Measurements from ENCODE around the gene BORCS8.
A peak's percentile ranks its signal among the peaks of the same experiment; 100 is the strongest.
"Not testable (repeated sequence)": the region's sequence is repeated elsewhere in the genome, so short reads cannot be mapped to it uniquely, and the experiment has no call there.

Gene BORCS8

DNA sequence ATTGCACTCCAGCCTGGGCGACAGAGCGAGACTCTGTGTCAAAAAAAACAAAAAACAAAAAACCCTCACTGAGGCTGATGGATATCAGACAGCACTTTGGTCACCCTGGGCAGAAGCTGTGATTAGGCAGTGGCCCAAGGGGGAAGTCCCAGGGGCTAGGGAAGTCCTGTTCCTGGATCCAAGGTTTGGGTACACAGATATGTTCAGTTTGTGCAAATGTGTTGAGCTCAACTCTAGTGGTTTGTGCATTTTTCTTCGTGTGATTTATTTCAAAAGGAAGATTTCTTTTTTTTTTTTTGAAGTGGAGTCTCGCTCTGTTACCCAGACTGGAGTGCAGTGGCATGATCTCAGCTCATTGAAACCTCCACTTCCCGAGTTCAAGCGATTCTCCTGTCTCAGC, 34.1 kb downstream of the BORCS8 start:
- Histone ChIP-seq H3K36me3 (ENCODE audit: insufficient read depth, low read length) (peaks cover 3% of the 10 kb centered on the region), H3K4me3 (ENCODE audit: low read length) (no peak overlapping the region), H3K9ac (ENCODE audit: low read depth, low read length) (no peak overlapping the region), H3K4me1 (ENCODE audit: control insufficient read depth, insufficient read depth, low read length) (no peaks in the 10 kb centered on the region), H3K27me3 (ENCODE audit: control insufficient read depth, insufficient read depth, low read length) (no peaks in the 10 kb centered on the region), H3K4me2 (ENCODE audit: low read length) (no peak overlapping the region), H3K9me3 (replicated peaks; ENCODE audit: low read length) (no peaks in the 10 kb centered on the region)

DNA sequence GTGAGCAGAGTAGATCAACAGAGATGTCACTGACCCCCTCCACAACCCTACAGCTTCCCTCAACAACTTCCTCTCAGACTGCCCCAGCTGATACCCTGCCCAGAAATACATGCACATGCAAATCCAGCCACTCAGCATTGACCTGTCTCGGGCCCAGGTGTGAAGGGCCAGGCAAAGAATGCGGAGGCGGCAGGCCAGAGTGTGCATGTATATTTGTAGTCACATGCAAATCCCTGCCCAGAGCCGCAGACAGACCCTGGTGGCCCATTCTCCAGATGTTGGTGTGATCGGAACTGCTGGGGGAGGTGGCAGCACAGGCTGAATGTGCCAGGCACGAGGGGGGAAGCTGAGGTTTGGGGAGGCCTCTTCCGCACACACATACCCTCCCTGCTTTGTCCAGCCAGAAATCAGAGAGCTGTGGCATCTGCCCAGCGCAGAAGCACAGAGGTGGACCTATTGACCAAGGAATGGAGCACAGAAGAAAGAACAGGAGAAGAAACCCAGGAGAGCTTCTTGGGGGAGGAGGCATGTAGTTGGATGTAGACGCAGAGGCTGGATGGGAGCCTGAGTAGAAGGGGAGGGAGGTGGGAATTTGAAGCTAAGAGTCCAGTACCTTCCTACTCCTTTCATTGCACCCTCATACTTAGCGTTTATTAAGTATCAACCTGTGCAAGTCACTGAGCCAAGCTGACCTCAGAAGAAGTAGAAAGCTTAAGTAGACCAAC, 36.3 kb downstream of the BORCS8 start:
- Histone ChIP-seq H3K36me3 (ENCODE audit: insufficient read depth, low read length) (peaks cover 3% of the 10 kb centered on the region), H3K4me3 (ENCODE audit: low read length) (no peak overlapping the region), H3K4me2 (ENCODE audit: low read length) (no peak overlapping the region), H3K9ac (ENCODE audit: low read depth, low read length) (no peak overlapping the region), H3K9me3 (replicated peaks; ENCODE audit: low read length) (no peaks in the 10 kb centered on the region), H3K27me3 (ENCODE audit: control insufficient read depth, insufficient read depth, low read length) (no peaks in the 10 kb centered on the region), H3K4me1 (ENCODE audit: control insufficient read depth, insufficient read depth, low read length) (no peaks in the 10 kb centered on the region)

DNA sequence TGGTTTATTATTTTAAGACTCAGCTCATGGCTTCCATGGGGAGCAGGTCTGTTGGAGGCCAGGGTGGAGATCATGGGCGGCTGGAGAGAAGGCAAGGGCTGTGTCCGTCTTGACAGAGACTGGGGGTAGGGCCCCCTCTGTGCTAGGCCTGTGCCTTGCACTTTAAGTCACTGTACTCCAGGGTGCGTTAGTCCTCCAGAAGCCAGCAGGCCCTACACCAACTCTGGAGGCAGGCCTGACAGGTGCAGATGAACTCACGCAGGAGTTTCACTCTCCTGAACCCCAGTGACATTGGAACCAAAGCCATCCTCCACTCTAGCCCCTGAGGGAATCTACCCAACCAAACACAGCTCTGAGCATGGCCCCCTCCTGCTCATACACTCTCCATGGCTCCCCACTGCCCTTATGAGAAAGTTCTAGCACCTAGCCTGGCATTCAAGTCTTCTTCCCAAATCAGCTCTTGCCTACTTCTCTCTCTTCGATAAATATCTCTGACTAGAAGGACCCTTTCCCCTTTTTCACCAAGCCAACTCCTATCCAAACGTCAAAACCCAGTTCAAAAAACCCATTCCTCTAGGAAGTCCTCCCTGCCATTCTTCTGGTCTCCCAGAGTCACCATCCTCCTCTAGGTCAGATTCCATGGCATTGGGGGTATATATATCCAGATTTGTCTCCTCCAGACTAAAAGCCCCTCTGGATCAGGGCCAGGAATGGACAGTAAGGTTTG, 37.0 kb downstream of the BORCS8 start:
- Histone ChIP-seq H3K4me2 (ENCODE audit: low read length) (no peak overlapping the region), H3K36me3 (ENCODE audit: insufficient read depth, low read length) (peaks cover 3% of the 10 kb centered on the region), H3K27me3 (ENCODE audit: control insufficient read depth, insufficient read depth, low read length) (no peaks in the 10 kb centered on the region), H3K9me3 (replicated peaks; ENCODE audit: low read length) (no peaks in the 10 kb centered on the region), H3K4me3 (ENCODE audit: low read length) (no peak overlapping the region), H3K4me1 (ENCODE audit: control insufficient read depth, insufficient read depth, low read length) (no peaks in the 10 kb centered on the region), H3K9ac (ENCODE audit: low read depth, low read length) (no peak overlapping the region)

DNA sequence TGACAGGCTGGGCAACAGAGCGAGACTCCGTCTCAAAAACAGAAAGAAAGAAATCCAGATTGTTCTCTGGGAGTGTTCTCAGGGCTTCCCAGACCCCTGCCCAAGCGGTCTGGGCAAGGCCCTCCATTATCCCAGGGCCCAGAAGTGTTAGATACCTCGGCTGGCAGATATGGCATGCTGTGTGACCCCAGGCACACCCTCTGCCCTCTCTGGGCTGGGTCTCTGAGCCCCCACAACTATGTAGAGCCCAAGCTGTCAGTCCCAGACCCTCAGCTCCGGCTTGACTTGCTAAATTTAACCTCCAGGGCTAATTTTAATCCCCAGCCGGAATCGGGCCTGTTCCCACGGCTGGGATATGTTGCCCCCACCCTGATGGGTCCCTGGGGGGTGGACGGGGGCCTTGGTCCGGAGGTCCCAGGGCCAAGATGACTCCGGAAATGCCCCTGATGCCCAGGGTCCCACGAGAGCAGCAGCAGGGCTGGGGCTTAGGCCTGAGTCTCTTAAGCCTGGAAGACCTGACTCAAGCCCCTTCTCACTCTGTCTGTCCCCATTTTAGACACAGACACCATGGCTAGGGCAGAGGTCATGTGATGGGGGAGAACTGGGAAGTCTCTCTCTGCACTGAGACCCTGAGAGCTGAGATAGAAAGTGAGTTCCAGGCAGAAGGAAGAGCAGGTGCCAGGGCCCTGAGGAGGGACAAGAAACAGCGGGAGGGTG, 39.1 kb downstream of the BORCS8 start:
- H3K9ac ChIP-seq (ENCODE audit: low read depth, low read length) = no peak overlapping the region
- no peak overlapping the region for H3K4me3 ChIP-seq (ENCODE audit: low read length)
- no peaks in the 10 kb centered on the region for H3K27me3 ChIP-seq (ENCODE audit: control insufficient read depth, insufficient read depth, low read length)
- peaks cover 3% of the 10 kb centered on the region for H3K36me3 ChIP-seq (ENCODE audit: insufficient read depth, low read length)
- H3K9me3 ChIP-seq (replicated peaks; ENCODE audit: low read length) = no peaks in the 10 kb centered on the region
- H3K4me1 ChIP-seq (ENCODE audit: control insufficient read depth, insufficient read depth, low read length) = no peaks in the 10 kb centered on the region
- no peak overlapping the region for H3K4me2 ChIP-seq (ENCODE audit: low read length)

DNA sequence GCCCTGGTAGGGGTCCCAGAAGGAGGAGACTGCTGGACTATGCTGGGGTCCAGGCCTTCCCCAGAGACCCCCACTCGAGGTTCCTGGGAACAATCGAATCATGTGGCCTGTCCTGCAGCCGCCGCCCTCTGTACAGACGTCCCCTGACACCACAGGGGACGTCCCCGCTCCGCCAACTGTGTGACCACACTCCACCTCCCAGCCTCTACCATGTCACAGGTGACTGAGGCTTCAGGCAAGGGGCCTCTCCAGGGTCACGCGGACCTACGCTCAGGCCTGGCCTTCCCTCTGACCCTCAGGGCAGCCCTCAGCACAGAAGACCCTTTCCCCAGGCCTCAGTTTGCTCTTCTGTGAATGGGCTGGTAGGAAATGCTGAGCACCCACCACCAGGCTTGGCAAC, 40.5 kb downstream of the BORCS8 start:
- Histone ChIP-seq H3K4me1 (ENCODE audit: control insufficient read depth, insufficient read depth, low read length) (no peaks in the 10 kb centered on the region), H3K9me3 (replicated peaks; ENCODE audit: low read length) (no peaks in the 10 kb centered on the region), H3K27me3 (ENCODE audit: control insufficient read depth, insufficient read depth, low read length) (no peaks in the 10 kb centered on the region), H3K36me3 (ENCODE audit: insufficient read depth, low read length) (no peaks in the 10 kb centered on the region), H3K9ac (ENCODE audit: low read depth, low read length) (no peak overlapping the region), H3K4me3 (ENCODE audit: low read length) (no peak overlapping the region), H3K4me2 (ENCODE audit: low read length) (no peak overlapping the region)

DNA sequence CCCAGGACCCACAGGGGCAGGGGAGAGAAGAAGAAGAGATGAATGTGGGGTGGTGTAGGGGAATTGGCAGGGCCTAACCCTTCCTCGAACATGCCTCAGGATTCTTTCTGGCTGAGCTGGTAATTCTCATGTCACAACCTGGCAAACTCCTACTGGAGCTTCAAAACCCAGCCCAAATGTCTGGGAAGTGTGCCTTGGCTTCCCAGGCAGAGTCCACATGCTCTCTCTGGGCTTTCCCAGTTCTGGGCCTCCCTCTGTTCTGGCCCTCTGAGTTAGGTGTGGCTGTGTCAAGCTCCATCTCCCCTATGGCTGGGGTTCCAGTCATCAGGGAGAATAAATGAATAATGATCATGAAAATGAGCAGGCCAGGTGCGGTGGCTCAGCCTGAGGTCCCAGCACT, 42.5 kb downstream of the BORCS8 start:
- no peak overlapping the region for H3K4me3 ChIP-seq (ENCODE audit: low read length)
- H3K9me3 ChIP-seq (replicated peaks; ENCODE audit: low read length) = no peaks in the 10 kb centered on the region
- no peaks in the 10 kb centered on the region for H3K36me3 ChIP-seq (ENCODE audit: insufficient read depth, low read length)
- H3K4me2 ChIP-seq (ENCODE audit: low read length) = no peak overlapping the region
- H3K27me3 ChIP-seq (ENCODE audit: control insufficient read depth, insufficient read depth, low read length) = no peaks in the 10 kb centered on the region
- H3K4me1 ChIP-seq (ENCODE audit: control insufficient read depth, insufficient read depth, low read length) = peaks cover 4% of the 10 kb centered on the region
- H3K9ac ChIP-seq (ENCODE audit: low read depth, low read length) = no peak overlapping the region

DNA sequence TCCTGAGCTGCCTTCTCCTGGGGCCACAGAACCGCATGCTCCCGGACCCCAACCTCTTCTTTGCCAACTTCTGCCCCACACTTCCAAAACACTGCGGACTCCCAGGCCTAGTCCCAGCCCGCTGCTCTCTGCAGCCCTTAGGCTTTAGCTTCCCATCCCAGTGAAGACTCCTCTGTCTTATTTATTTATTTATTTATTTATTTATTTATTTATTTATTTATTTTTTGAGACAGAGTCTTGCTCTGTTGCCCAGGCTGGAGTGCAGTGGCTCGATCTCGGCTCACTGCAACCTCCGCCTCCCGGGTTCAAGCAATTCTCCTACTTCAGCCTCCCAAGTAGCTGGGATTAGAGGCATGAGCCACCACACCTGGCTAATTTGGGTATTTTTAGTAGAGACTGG, 43.4 kb downstream of the BORCS8 start:
- not testable (repeated sequence) for H3K27me3 ChIP-seq (ENCODE audit: control insufficient read depth, insufficient read depth, low read length); H3K4me2 ChIP-seq (ENCODE audit: low read length); H3K4me1 ChIP-seq (ENCODE audit: control insufficient read depth, insufficient read depth, low read length); H3K9me3 ChIP-seq (replicated peaks; ENCODE audit: low read length); H3K9ac ChIP-seq (ENCODE audit: low read depth, low read length); H3K36me3 ChIP-seq (ENCODE audit: insufficient read depth, low read length); H3K4me3 ChIP-seq (ENCODE audit: low read length)

DNA sequence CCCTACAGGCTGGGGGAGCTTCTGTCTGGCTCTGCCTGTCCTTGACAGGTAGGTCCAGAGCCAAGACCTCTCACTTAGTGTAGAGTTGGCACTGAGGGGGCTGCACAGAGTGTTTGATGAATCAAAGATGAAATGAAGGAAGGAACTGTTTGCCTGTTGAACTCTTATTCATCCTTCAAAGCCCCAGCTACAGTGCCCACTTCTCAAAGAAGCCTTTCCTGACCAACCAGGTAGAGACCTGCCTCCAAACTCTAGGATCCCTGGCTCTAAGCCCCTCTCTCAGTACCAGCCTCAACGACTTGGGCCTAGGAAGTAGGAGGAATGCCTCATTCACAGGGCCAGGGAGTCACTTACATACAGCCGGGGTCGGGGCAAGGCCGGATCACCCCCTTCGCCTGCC, 44.6 kb downstream of the BORCS8 start:
- H3K9ac ChIP-seq (ENCODE audit: low read depth, low read length) = no peak overlapping the region
- H3K36me3 ChIP-seq (ENCODE audit: insufficient read depth, low read length) = no peaks in the 10 kb centered on the region
- H3K4me3 ChIP-seq (ENCODE audit: low read length) = no peak overlapping the region
- no peak overlapping the region for H3K4me2 ChIP-seq (ENCODE audit: low read length)
- H3K27me3 ChIP-seq (ENCODE audit: control insufficient read depth, insufficient read depth, low read length) = no peaks in the 10 kb centered on the region
- H3K4me1 ChIP-seq (ENCODE audit: control insufficient read depth, insufficient read depth, low read length) = peaks cover 4% of the 10 kb centered on the region
- no peaks in the 10 kb centered on the region for H3K9me3 ChIP-seq (replicated peaks; ENCODE audit: low read length)

DNA sequence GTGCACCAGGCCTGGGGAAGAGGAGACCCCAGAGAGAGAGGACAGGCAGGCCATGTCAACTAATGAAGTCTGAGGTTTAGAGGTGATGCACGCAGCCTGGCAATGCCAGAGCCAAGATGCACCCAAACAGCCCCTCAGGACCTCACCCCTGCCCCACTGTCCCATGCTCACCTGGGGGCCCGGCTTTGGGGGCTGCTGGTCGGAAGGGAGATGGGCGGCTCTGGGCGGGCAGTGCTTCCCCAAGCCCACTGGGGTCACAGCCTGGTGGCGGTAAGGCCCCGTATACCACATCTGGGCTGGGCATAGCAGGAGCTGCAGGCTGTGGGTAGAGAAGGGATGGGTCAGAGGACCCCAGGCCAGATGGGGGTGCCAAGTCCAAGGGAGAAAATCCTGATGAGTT, 45.1 kb downstream of the BORCS8 start:
- Histone ChIP-seq H3K9ac (ENCODE audit: low read depth, low read length) (no peak overlapping the region), H3K4me2 (ENCODE audit: low read length) (no peak overlapping the region), H3K9me3 (replicated peaks; ENCODE audit: low read length) (no peaks in the 10 kb centered on the region), H3K36me3 (ENCODE audit: insufficient read depth, low read length) (no peaks in the 10 kb centered on the region), H3K27me3 (ENCODE audit: control insufficient read depth, insufficient read depth, low read length) (no peaks in the 10 kb centered on the region), H3K4me1 (ENCODE audit: control insufficient read depth, insufficient read depth, low read length) (peaks cover 4% of the 10 kb centered on the region), H3K4me3 (ENCODE audit: low read length) (no peak overlapping the region)

DNA sequence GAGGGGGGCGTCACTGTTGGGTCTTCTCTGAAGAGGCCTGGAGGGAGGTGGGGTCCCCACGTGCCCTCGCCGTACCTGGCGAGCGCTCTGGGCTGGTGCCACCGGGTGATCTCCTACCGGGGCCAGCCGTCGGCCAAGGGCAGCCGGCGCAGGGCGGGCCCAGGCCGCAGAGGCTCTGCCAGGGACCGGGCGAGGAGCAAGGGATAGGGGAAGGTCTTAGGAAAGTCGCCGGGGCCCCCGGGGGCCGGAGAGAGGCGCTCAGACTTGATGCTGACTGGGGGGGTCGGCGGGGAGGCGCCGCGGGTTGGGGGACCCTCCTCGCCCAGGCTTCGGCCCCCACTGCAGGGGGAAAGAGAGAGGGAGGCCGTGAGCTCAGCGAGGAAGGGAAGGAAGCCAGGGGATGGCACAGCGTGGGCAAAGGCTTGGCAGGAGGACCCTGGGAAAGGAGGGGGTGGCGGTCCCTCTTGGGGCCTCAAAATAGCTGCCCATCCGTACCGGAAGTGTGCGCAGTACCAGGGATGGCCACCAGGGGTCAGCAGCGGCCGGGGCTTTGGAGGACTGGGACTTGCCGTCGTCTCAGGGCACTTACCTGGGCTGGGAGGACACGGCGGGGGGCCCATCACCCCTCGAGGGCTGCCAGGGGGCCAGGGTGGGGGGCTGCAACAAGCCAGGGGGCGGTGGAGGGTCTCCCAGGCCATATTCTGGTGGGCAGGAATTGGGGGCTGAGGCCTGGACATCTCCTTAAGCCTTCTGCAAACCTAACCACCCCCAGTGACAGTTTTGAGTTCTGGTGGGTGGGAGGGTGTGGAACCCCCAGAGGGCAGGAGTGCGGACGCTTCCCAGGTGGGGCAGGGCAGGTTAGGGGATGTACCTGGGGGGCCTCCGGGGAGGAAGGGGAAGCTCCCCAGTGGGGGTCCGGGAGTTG, 46.0 kb downstream of the BORCS8 start:
- H3K4me1 ChIP-seq (ENCODE audit: control insufficient read depth, insufficient read depth, low read length) = peaks cover 4% of the 10 kb centered on the region
- peak overlapping the region; percentile 79 for H3K9ac ChIP-seq (ENCODE audit: low read depth, low read length)
- H3K4me2 ChIP-seq (ENCODE audit: low read length) = peak overlapping the region; percentile 76
- H3K9me3 ChIP-seq (replicated peaks; ENCODE audit: low read length) = no peaks in the 10 kb centered on the region
- no peak overlapping the region for H3K4me3 ChIP-seq (ENCODE audit: low read length)
- H3K36me3 ChIP-seq (ENCODE audit: insufficient read depth, low read length) = no peaks in the 10 kb centered on the region
- H3K27me3 ChIP-seq (ENCODE audit: control insufficient read depth, insufficient read depth, low read length) = no peaks in the 10 kb centered on the region

DNA sequence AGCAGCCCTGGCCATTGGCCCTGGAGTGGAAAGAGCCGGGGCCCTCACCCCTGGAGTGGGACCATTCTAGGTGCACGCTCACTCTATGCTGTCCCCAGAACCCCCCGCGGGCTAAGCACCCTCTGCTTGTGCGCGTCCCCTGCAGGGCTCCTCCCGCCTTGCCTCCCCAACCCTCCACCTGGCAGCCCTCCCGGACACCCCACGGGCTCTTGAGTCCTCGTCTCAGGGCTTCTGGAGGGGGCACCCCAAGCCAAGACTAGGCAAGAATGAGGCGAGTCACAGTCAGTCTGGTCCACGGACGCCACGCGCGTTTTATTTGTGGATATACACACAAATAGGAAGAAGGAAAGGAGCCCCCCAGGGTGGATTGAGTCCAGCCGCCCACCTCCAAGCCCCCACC, 46.7 kb downstream of the BORCS8 start:
- H3K36me3 ChIP-seq (ENCODE audit: insufficient read depth, low read length) = no peaks in the 10 kb centered on the region
- H3K27me3 ChIP-seq (ENCODE audit: control insufficient read depth, insufficient read depth, low read length) = no peaks in the 10 kb centered on the region
- no peaks in the 10 kb centered on the region for H3K9me3 ChIP-seq (replicated peaks; ENCODE audit: low read length)
- H3K9ac ChIP-seq (ENCODE audit: low read depth, low read length) = peak overlapping the region; percentile 79
- H3K4me2 ChIP-seq (ENCODE audit: low read length) = no peak overlapping the region
- peaks cover 4% of the 10 kb centered on the region for H3K4me1 ChIP-seq (ENCODE audit: control insufficient read depth, insufficient read depth, low read length)
- no peak overlapping the region for H3K4me3 ChIP-seq (ENCODE audit: low read length)

All from skeletal muscle satellite cell (primary cell).